ENCODE results near the gene DMD. TPM values are rescaled to one million over a fixed set of nuclear protein-coding genes. Genes with fewer than 3 reads are reported as not detected.

DMD gene
- total and polyA plus RNA-seq, 2 of the 8 experiments (the other 6 are each of a cell fraction or from before 2014, with no cell fraction given) = 4.8 to 7.4 TPM

- TF ChIP-seq BACH1 (IDR thresholded peaks at IDR 0.05; ENCODE audit: low read length) = no peak
Measured at GRCh38 chrX:31333165-31333831, 1878.1 kb downstream of the DMD start (continued).

Measured in H1 (cell line).